ENCODE results near the gene DNAH11.

DNA sequence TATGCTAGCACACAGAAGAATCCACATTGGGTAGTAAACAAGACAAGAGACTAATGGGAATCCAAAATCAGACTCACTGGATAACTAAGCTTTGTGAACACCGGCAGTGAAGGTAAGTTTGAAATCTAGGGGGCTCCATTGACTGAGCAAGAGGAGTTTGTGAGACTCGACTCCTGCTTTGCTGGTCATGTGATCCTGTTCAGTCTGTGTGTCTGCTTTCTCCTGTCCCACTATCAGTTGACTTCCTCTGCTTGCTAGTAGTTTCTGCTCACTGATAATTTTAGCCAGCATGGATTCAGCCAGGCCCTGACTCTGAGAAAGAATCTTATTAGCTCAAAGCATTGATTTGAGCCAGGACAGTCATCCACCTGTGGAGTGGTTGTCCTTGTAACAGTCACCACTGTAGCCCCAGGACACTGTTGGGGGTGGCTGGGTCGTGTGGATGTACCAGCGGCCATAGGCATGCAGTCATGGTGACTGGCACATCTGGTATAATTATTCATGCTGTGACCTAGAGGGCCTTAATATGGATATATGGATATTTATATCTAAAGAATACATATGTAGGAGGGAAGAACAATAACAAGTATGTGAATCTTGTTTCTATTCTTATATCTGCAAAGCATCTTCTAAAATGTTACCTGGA is 44.4 kb downstream of the DNAH11 start:
- TF ChIP-seq POLR2A (IDR thresholded peaks at IDR 0.05; ENCODE audit: control extremely low read depth in 1 of 2, low read depth in 2 of 2, low read length in 2 of 2) (no peak), EP300 (IDR thresholded peaks at IDR 0.05; ENCODE audit: borderline replicate concordance in 1 of 2, low read depth in 2 of 2, low read length in 2 of 2) (no peak)
- TF ChIP-seq, protein P1, sequence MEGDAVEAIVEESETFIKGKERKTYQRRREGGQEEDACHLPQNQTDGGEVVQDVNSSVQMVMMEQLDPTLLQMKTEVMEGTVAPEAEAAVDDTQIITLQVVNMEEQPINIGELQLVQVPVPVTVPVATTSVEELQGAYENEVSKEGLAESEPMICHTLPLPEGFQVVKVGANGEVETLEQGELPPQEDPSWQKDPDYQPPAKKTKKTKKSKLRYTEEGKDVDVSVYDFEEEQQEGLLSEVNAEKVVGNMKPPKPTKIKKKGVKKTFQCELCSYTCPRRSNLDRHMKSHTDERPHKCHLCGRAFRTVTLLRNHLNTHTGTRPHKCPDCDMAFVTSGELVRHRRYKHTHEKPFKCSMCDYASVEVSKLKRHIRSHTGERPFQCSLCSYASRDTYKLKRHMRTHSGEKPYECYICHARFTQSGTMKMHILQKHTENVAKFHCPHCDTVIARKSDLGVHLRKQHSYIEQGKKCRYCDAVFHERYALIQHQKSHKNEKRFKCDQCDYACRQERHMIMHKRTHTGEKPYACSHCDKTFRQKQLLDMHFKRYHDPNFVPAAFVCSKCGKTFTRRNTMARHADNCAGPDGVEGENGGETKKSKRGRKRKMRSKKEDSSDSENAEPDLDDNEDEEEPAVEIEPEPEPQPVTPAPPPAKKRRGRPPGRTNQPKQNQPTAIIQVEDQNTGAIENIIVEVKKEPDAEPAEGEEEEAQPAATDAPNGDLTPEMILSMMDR (IDR thresholded peaks at IDR 0.05; ENCODE audit: control extremely low read depth in 1 of 3, insufficient read depth in 1 of 3, low read depth in 1 of 3, low read length in 3 of 3), result no peak
